Measurements from ENCODE around the gene PLA2G4D.

- TF ChIP-seq CTCF (IDR thresholded peaks at IDR 0.05; ENCODE audit: low read length) = peak; percentile 92
- no peak for TF ChIP-seq EZH2 (IDR thresholded peaks at IDR 0.05; ENCODE audit: borderline replicate concordance, low read length)
Measured at GRCh38 chr15:42133886-42134502, 39.6 kb upstream of the PLA2G4D start.
